ENCODE measurements around the gene ATP5PB.

Gene ATP5PB

DNA sequence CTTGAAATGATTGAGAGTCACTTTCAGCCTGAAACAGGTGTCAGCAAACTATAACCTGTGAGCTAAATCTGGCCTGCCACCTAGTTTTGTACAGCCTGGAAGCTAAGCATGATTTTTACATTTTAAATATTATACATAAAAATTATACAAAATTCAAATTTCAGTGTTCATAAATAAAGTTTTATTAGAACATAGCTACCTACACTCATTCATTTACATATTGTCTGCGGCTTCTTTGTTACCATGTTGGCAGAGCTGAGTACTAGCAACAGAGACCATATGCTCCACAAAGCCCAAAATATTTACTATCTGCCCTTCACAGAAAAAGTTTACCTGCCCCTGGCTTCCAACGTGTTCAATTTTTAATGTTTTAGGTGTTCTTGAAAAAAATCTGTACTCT lies 16.5 kb downstream of the ATP5PB start:
- Histone ChIP-seq H3K27me3 (replicated peaks; ENCODE audit: control insufficient read depth, insufficient read depth, low read length) (no peaks in the 10 kb centered on the region), H3K4me3 (replicated peaks; ENCODE audit: low read depth, low read length) (no peak overlapping the region), H3K36me3 (ENCODE audit: control insufficient read depth, insufficient read depth, low read length) (peaks cover 4% of the 10 kb centered on the region)
- DNase-seq (ENCODE audit: extremely low read depth, insufficient read length): no peak
- TF ChIP-seq, protein P1, sequence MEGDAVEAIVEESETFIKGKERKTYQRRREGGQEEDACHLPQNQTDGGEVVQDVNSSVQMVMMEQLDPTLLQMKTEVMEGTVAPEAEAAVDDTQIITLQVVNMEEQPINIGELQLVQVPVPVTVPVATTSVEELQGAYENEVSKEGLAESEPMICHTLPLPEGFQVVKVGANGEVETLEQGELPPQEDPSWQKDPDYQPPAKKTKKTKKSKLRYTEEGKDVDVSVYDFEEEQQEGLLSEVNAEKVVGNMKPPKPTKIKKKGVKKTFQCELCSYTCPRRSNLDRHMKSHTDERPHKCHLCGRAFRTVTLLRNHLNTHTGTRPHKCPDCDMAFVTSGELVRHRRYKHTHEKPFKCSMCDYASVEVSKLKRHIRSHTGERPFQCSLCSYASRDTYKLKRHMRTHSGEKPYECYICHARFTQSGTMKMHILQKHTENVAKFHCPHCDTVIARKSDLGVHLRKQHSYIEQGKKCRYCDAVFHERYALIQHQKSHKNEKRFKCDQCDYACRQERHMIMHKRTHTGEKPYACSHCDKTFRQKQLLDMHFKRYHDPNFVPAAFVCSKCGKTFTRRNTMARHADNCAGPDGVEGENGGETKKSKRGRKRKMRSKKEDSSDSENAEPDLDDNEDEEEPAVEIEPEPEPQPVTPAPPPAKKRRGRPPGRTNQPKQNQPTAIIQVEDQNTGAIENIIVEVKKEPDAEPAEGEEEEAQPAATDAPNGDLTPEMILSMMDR (IDR thresholded peaks at IDR 0.05; ENCODE audit: insufficient read depth, low read length, poor library complexity, severe bottlenecking): no peak

DNA sequence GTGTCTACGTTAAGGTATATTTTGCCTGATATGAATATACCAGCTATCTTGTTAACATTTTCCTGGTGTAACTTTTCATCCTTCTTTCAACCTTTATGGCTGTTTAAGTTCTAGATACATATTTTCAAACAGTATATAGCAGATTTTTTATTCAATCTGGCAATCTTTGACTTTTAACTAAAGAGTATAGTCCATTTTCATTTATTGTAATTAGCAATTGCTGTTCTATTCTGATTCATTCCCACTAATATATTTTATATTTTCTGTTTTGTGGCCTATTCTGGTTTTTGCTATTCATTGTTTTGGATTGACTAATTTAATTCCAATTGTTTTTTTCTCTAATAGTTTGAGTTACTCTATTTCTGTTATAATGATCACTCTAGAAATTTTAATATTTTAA lies 17.2 kb downstream of the ATP5PB start:
- peaks cover 4% of the 10 kb centered on the region for H3K36me3 ChIP-seq (ENCODE audit: control insufficient read depth, insufficient read depth, low read length)
- H3K27me3 ChIP-seq (replicated peaks; ENCODE audit: control insufficient read depth, insufficient read depth, low read length): no peaks in the 10 kb centered on the region
- no peak for DNase-seq (ENCODE audit: extremely low read depth, insufficient read length)
- no peak overlapping the region for H3K4me3 ChIP-seq (replicated peaks; ENCODE audit: low read depth, low read length)
- TF ChIP-seq, protein P1 (IDR thresholded peaks at IDR 0.05; ENCODE audit: insufficient read depth, low read length, poor library complexity, severe bottlenecking): no peak

DNA sequence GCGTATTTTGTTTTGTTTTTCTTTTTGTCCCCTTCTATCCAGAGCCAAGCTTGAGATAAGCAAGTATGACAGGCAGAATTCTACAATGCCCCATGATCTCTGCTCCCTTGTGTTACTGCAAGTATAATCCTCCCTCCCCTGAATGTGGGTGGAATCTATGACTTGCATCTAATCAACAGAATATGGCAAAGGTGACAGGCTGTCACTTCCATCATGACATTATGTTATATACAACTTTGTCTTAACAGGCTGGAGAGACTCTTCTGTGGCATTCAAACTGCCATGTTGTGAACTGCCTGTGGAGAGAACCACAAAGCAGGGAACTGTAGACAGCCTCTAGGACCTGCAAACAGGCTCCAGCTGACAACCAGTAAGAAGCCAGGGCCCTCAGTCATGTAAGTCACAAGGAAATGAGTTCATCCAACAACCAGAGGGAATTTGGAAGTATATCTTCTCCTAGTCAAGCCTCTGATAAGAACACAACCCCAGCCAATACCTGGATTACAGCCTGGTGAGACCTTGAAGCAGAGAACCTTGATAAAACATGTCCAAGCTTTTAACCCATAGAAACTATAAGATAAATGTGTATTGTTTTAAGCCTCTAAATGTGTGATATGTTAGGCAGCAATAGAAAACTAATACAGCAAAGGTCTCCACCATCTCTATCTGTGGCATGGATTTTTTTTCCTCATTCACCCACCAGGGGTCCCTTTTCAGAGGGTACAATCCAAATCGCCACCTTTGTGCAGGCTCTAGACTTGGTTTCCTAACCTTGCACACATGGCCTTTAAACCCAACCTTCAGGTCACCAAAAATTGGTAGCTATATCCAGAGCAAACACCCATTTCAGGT lies 18.8 kb downstream of the ATP5PB start:
- Histone ChIP-seq H3K27me3 (replicated peaks; ENCODE audit: control insufficient read depth, insufficient read depth, low read length) (no peaks in the 10 kb centered on the region), H3K4me3 (replicated peaks; ENCODE audit: low read depth, low read length) (no peak overlapping the region), H3K36me3 (ENCODE audit: control insufficient read depth, insufficient read depth, low read length) (peaks cover 1% of the 10 kb centered on the region)
- TF ChIP-seq, protein P1 (IDR thresholded peaks at IDR 0.05; ENCODE audit: insufficient read depth, low read length, poor library complexity, severe bottlenecking): no peak
- no peak for DNase-seq (ENCODE audit: extremely low read depth, insufficient read length)

DNA sequence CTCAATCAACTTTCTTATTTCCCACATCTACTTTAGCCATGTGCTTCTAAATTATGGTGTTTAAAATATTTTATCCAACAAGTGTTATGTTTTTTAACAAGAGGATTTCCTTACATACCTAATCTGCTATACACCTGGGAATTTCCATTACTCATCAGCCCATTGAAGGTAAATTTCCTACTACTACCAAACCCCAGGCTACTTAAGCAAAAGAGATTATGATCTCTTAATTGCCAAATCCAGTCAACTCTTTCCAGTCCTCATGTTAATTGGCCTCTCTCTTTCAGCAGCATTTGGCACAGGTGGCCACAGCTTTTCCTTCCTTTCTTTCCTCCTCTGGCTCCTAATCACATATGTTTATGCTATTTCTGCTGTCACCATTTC lies 19.4 kb downstream of the ATP5PB start:
- Histone ChIP-seq H3K4me3 (replicated peaks; ENCODE audit: low read depth, low read length) (no peak overlapping the region), H3K27me3 (replicated peaks; ENCODE audit: control insufficient read depth, insufficient read depth, low read length) (no peaks in the 10 kb centered on the region), H3K36me3 (ENCODE audit: control insufficient read depth, insufficient read depth, low read length) (peaks cover 1% of the 10 kb centered on the region)
- no peak for DNase-seq (ENCODE audit: extremely low read depth, insufficient read length)
- TF ChIP-seq, protein P1 (IDR thresholded peaks at IDR 0.05; ENCODE audit: insufficient read depth, low read length, poor library complexity, severe bottlenecking): no peak

DNA sequence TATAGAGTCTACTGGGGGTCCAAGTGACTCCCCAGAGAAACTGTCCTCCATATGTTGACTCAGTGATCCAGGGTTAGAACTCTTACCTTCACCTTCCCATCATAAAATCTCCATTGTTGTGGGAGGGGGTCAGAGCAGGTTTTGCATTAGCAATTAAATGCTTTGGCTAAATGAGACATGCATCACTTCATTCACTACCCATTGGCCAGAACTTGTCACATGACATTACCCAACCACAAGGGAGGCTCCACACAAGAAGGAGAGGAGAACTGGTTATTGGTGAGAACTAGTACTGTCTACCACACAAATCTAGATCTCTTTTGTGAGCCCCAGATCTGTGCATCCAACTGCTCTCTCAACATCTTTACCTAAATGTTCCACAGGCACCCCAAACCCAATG lies 20.3 kb downstream of the ATP5PB start:
- TF ChIP-seq, protein P1 (IDR thresholded peaks at IDR 0.05; ENCODE audit: insufficient read depth, low read length, poor library complexity, severe bottlenecking): no peak
- Histone ChIP-seq H3K36me3 (ENCODE audit: control insufficient read depth, insufficient read depth, low read length) (peaks cover 1% of the 10 kb centered on the region), H3K27me3 (replicated peaks; ENCODE audit: control insufficient read depth, insufficient read depth, low read length) (no peaks in the 10 kb centered on the region), H3K4me3 (replicated peaks; ENCODE audit: low read depth, low read length) (no peak overlapping the region)
- DNase-seq (ENCODE audit: extremely low read depth, insufficient read length): no peak

Measured in GM06990 (cell line).